ENCODE data around the gene OLIG3. TPM values are rescaled to one million over a fixed set of nuclear protein-coding genes. Genes with fewer than 3 reads are reported as not detected.

OLIG3 gene
- total RNA-seq: not detected in 2 replicates

GRCh38 chr6:137494281-137494987 is at the start of gene OLIG3:
Gene OLIG3, minus strand, starts transcription at chr6:137494394. Its CDS starts 224 bp downstream, at chr6:137494170.
- DNase-seq (ENCODE audit: low read depth in 2 of 2): no peak

- no peak for DNase-seq (ENCODE audit: low read depth in 2 of 2)
Measured at GRCh38 chr6:137543114-137543513, 48.9 kb upstream of the OLIG3 start.

- no peak for DNase-seq (ENCODE audit: low read depth in 2 of 2)
Measured at GRCh38 chr6:137542713-137543112, 48.5 kb upstream of the OLIG3 start.

- no peak for DNase-seq (ENCODE audit: low read depth in 2 of 2)
Measured at GRCh38 chr6:137541534-137542063, 47.4 kb upstream of the OLIG3 start.

GRCh38 chr6:137536104-137536773 is 42.0 kb upstream of the OLIG3 start:
- no peak for DNase-seq (ENCODE audit: low read depth in 2 of 2)

- DNase-seq (ENCODE audit: low read depth in 2 of 2): no peak
Measured at GRCh38 chr6:137531376-137532092, 37.3 kb upstream of the OLIG3 start.

GRCh38 chr6:137530404-137530803 is 36.2 kb upstream of the OLIG3 start:
- no peak for DNase-seq (ENCODE audit: low read depth in 2 of 2)

GRCh38 chr6:137522831-137523230 is 28.6 kb upstream of the OLIG3 start:
- DNase-seq (ENCODE audit: low read depth in 2 of 2): no peak

- DNase-seq (ENCODE audit: low read depth in 2 of 2): no peak
Measured at GRCh38 chr6:137522198-137522798, 28.1 kb upstream of the OLIG3 start.

- no peak for DNase-seq (ENCODE audit: low read depth in 2 of 2)
Measured at GRCh38 chr6:137520520-137520919, 26.3 kb upstream of the OLIG3 start.

- no peak for DNase-seq (ENCODE audit: low read depth in 2 of 2)
Measured at GRCh38 chr6:137519629-137520176, 25.5 kb upstream of the OLIG3 start.

- no peak for DNase-seq (ENCODE audit: low read depth in 2 of 2)
Measured at GRCh38 chr6:137518386-137518983, 24.3 kb upstream of the OLIG3 start.

- DNase-seq (ENCODE audit: low read depth in 2 of 2): no peak
Measured at GRCh38 chr6:137514418-137514817, 20.2 kb upstream of the OLIG3 start.

GRCh38 chr6:137512757-137513605 is 18.8 kb upstream of the OLIG3 start:
- no peak for DNase-seq (ENCODE audit: low read depth in 2 of 2)

- DNase-seq (ENCODE audit: low read depth in 2 of 2): no peak
Measured at GRCh38 chr6:137510923-137511322, 16.7 kb upstream of the OLIG3 start.

- DNase-seq (ENCODE audit: low read depth in 2 of 2): no peak
Measured at GRCh38 chr6:137498481-137499190, 4.4 kb upstream of the OLIG3 start.

GRCh38 chr6:137497721-137498463 is 3.7 kb upstream of the OLIG3 start:
- DNase-seq (ENCODE audit: low read depth in 2 of 2): no peak

GRCh38 chr6:137496909-137497720 is 2.9 kb upstream of the OLIG3 start:
- DNase-seq (ENCODE audit: low read depth in 2 of 2): no peak

All from dermis microvascular lymphatic vessel endothelial cell (primary cell).